WTC11 (cell line): ENCODE measurements around the gene MACROD2. TPM values are rescaled to one million over a fixed set of nuclear protein-coding genes. Genes with fewer than 3 reads are reported as not detected.

Experiments used
- ATAC-seq: fragments of 200-7000 bp; cut with Tn5 transposase; 2 replicates; pipeline ENCODE4 v1.10.0; 2021; ENCODE audit warnings: mild to moderate bottlenecking, moderate library complexity
- CTCF ChIA-PET: fragments of 300-600 bp; sonication (Branson Sonifier 250); formaldehyde crosslinking; loops from one replicate; lab custom pipeline; 2021; ENCODE audit warnings: antibody characterized with exemption; lab: Charles Lee
- POLR2A ChIA-PET: fragments of 350-600 bp; sonication (Branson Sonifier 250); formaldehyde crosslinking; loops from one replicate; lab custom pipeline; 2021; ENCODE audit warnings: antibody characterized with exemption; lab: Charles Lee
- DNase-seq: peaks from one replicate; pipeline ENCODE4 v3.0.0; 2021; ENCODE audit warnings: low spot score
- H3K27ac Mint-ChIP-seq: 2 replicates; pipeline ENCODE4 v1.8.0; 2021; ENCODE audit warnings: mixed read lengths
- H3K27me3 Mint-ChIP-seq: 2 replicates; pipeline ENCODE4 v1.8.0; 2021; ENCODE audit warnings: low read depth, mild to moderate bottlenecking, moderate library complexity, mixed read lengths
- H3K36me3 Mint-ChIP-seq: 2 replicates; pipeline ENCODE4 v1.8.0; 2021; ENCODE audit warnings: mixed read lengths
- H3K4me1 Mint-ChIP-seq: 2 replicates; pipeline ENCODE4 v1.8.0; 2022; ENCODE audit warnings: mixed read lengths
- H3K4me3 Mint-ChIP-seq: 2 replicates; pipeline ENCODE4 v1.8.0; 2021; ENCODE audit warnings: mild to moderate bottlenecking, moderate library complexity, mixed read lengths
- H3K9me3 Mint-ChIP-seq: 2 replicates; pipeline ENCODE4 v1.8.0; 2021; ENCODE audit warnings: mixed read lengths
- ATF1 ChIP-seq: sonication (generic); formaldehyde crosslinking; IDR thresholded peaks from 2 replicates; pipeline ENCODE4 v1.8.1; 2023; ENCODE audit warnings: mild to moderate bottlenecking, moderate library complexity, missing genetic modification reagents
- ATF3 ChIP-seq: sonication (generic); formaldehyde crosslinking; conservative IDR thresholded peaks from 2 replicates; pipeline ENCODE4 v1.8.1; 2022; ENCODE audit warnings: mild to moderate bottlenecking, missing genetic modification reagents
- ATF6 ChIP-seq: sonication (generic); formaldehyde crosslinking; IDR thresholded peaks from 2 replicates; pipeline ENCODE4 v1.8.1; 2023; ENCODE audit warnings: mild to moderate bottlenecking, missing genetic modification reagents
- E2F4 ChIP-seq: sonication (generic); formaldehyde crosslinking; IDR thresholded peaks from 2 replicates; pipeline ENCODE4 v1.8.1; 2022; ENCODE audit warnings: low read depth, mild to moderate bottlenecking, moderate library complexity, missing genetic modification reagents, borderline replicate concordance
- ELF4 ChIP-seq: sonication (generic); formaldehyde crosslinking; IDR thresholded peaks from 2 replicates; pipeline ENCODE4 v1.8.1; 2022; ENCODE audit warnings: low read depth, mild to moderate bottlenecking, moderate library complexity, missing genetic modification reagents
- EMX1 ChIP-seq: fragments of 250-450 bp; sonication (Bioruptor Pico); IDR thresholded peaks from 2 replicates; pipeline ENCODE4 v1.8.0; 2021; ENCODE audit warnings: mild to moderate bottlenecking
- FOXJ3 ChIP-seq: sonication (generic); formaldehyde crosslinking; IDR thresholded peaks from 2 replicates; pipeline ENCODE4 v1.9.0; 2021; ENCODE audit warnings: missing genetic modification reagents, mild to moderate bottlenecking, borderline replicate concordance
- FOXP1 ChIP-seq: sonication (generic); formaldehyde crosslinking; IDR thresholded peaks from 2 replicates; pipeline ENCODE4 v1.8.0; 2022; ENCODE audit warnings: missing genetic modification reagents, mild to moderate bottlenecking, moderate library complexity, borderline replicate concordance
- HMGA2 ChIP-seq: fragments of 250-450 bp; sonication (Bioruptor Pico); IDR thresholded peaks from 2 replicates; pipeline ENCODE4 v1.4.0; 2021; ENCODE audit warnings: mild to moderate bottlenecking, moderate library complexity
- JAZF1 ChIP-seq: fragments of 250-450 bp; sonication (Bioruptor Pico); IDR thresholded peaks from 2 replicates; pipeline ENCODE4 v1.9.0; 2021; ENCODE audit warnings: moderate library complexity, mild to moderate bottlenecking, inconsistent platforms
- MAX ChIP-seq: sonication (generic); formaldehyde crosslinking; IDR thresholded peaks from 2 replicates; pipeline ENCODE4 v1.8.0; 2022; ENCODE audit warnings: mild to moderate bottlenecking, missing genetic modification reagents
- MLX ChIP-seq: sonication (generic); formaldehyde crosslinking; IDR thresholded peaks from 2 replicates; pipeline ENCODE4 v1.8.1; 2023; ENCODE audit warnings: mild to moderate bottlenecking, missing genetic modification reagents, moderate library complexity
- NFE2L1 ChIP-seq: sonication (generic); formaldehyde crosslinking; IDR thresholded peaks from 2 replicates; pipeline ENCODE4 v1.8.1; 2023; ENCODE audit warnings: missing genetic modification reagents
- NFYB ChIP-seq: sonication (generic); formaldehyde crosslinking; conservative IDR thresholded peaks from 2 replicates; pipeline ENCODE4 v1.8.0; 2022; ENCODE audit warnings: low read depth, missing genetic modification reagents
- NR1H2 ChIP-seq: sonication (generic); formaldehyde crosslinking; IDR thresholded peaks from 2 replicates; pipeline ENCODE4 v1.9.0; 2021; ENCODE audit warnings: mild to moderate bottlenecking, moderate library complexity, missing genetic modification reagents
- PREB ChIP-seq: sonication (generic); formaldehyde crosslinking; IDR thresholded peaks from 2 replicates; pipeline ENCODE4 v1.8.1; 2022; ENCODE audit warnings: mild to moderate bottlenecking, missing genetic modification reagents, moderate library complexity, borderline replicate concordance
- PRRX2 ChIP-seq: fragments of 250-450 bp; sonication (Bioruptor Pico); IDR thresholded peaks from 2 replicates; pipeline ENCODE4 v1.8.0; 2021; ENCODE audit warnings: mild to moderate bottlenecking
- STAT6 ChIP-seq: sonication (generic); formaldehyde crosslinking; conservative IDR thresholded peaks from 2 replicates; pipeline ENCODE4 v1.8.1; 2023; ENCODE audit warnings: mild to moderate bottlenecking, low read depth, missing genetic modification reagents, moderate library complexity
- TEAD1 ChIP-seq: sonication (generic); formaldehyde crosslinking; IDR thresholded peaks from 2 replicates; pipeline ENCODE4 v1.8.0; 2022; ENCODE audit warnings: mild to moderate bottlenecking, missing genetic modification reagents
- ZMAT4 ChIP-seq: fragments of 250-450 bp; sonication (Bioruptor Pico); IDR thresholded peaks from 2 replicates; pipeline ENCODE4 v1.9.0; 2021; ENCODE audit warnings: mild to moderate bottlenecking
- ZNF232 ChIP-seq: sonication (generic); formaldehyde crosslinking; IDR thresholded peaks from 2 replicates; pipeline ENCODE4 v1.8.0; 2022; ENCODE audit warnings: mild to moderate bottlenecking, missing genetic modification reagents
- ZNF263 ChIP-seq: sonication (generic); formaldehyde crosslinking; IDR thresholded peaks from 2 replicates; pipeline ENCODE4 v1.8.1; 2022; ENCODE audit warnings: low read depth, mild to moderate bottlenecking, moderate library complexity, missing genetic modification reagents
- ZNF425 ChIP-seq: fragments of 250-450 bp; sonication (Bioruptor Pico); conservative IDR thresholded peaks from 2 replicates; pipeline ENCODE4 v1.9.0; 2021; ENCODE audit warnings: mild to moderate bottlenecking
- total RNA-seq: library from RNA; stranded (reverse); gene quantifications from 3 replicates; pipeline ENCODE4 v1.2.3, GENCODE V29; 2021

Gene MACROD2
- total RNA-seq, 1 experiment from 2014 or later: 4.1 TPM

GRCh38 chr20:14929388-14929787, 934.1 kb downstream of the MACROD2 start:
- no peak overlapping the region for H3K27ac Mint-ChIP-seq
- peaks cover 4% of the 10 kb centered on the region; the same call in 1 of the 2 replicates for H3K9me3 Mint-ChIP-seq
- DNase-seq (no peak), ATAC-seq (no peak)
- POLR2A ChIA-PET: no interaction called here
- no peaks in the 10 kb centered on the region for H3K36me3 Mint-ChIP-seq
- no peaks in the 10 kb centered on the region for H3K27me3 Mint-ChIP-seq
- H3K4me1 Mint-ChIP-seq: no peaks in the 10 kb centered on the region
- TF ChIP-seq MLX (CRISPR knock-in tag) (no peak), E2F4 (CRISPR knock-in tag) (no peak), EMX1 (CRISPR knock-in tag) (no peak), ZNF232 (CRISPR knock-in tag) (no peak), HMGA2 (CRISPR knock-in tag) (no peak), NFE2L1 (CRISPR knock-in tag) (no peak), ATF1 (no peak)
- CTCF ChIA-PET: no interaction called here
- H3K4me3 Mint-ChIP-seq: no peak overlapping the region

- CTCF ChIA-PET: interaction anchor here (1.2 kb wide), 1 partner anchor 595 kb away, joined by 3 read pairs; the partner anchor contains the start of gene FLRT3
- Mint-ChIP-seq H3K9me3 (peaks cover 4% of the 10 kb centered on the region; the same call in 1 of the 2 replicates), H3K36me3 (no peaks in the 10 kb centered on the region), H3K4me3 (no peak overlapping the region), H3K27me3 (no peaks in the 10 kb centered on the region), H3K4me1 (no peaks in the 10 kb centered on the region), H3K27ac (no peak overlapping the region)
- POLR2A ChIA-PET: no interaction called here
- no peak for ATAC-seq
- TF ChIP-seq ATF6 (CRISPR knock-in tag): no peak
- no peak for TF ChIP-seq PRRX2 (CRISPR knock-in tag)
- no peak for TF ChIP-seq ATF3
- no peak for TF ChIP-seq ZNF263 (CRISPR knock-in tag)
- TF ChIP-seq ZMAT4 (CRISPR knock-in tag): no peak
- no peak for TF ChIP-seq EMX1 (CRISPR knock-in tag)
- no peak for TF ChIP-seq ZNF425 (CRISPR knock-in tag)
- no peak for TF ChIP-seq TEAD1 (CRISPR knock-in tag)
- no peak for TF ChIP-seq PREB (CRISPR knock-in tag)
- no peak for TF ChIP-seq NFYB (CRISPR knock-in tag)
- TF ChIP-seq FOXP1: no peak
- no peak for TF ChIP-seq MAX (CRISPR knock-in tag)
- TF ChIP-seq ELF4: no peak
- TF ChIP-seq STAT6: no peak
- TF ChIP-seq NR1H2 (CRISPR knock-in tag): no peak
- TF ChIP-seq JAZF1 (CRISPR knock-in tag): no peak
- TF ChIP-seq FOXJ3 (CRISPR knock-in tag): no peak
- DNase-seq: no peak
These were observed 936.7 kb downstream of the MACROD2 start for GRCh38 chr20:14932040-14932439.
